Gastroesophageal sphincter (tissue), 3 donors: Measurements from ENCODE around the gene JMY.

Source experiments
- CTCF ChIP-seq, 4 experiments: fragments of 200-600 bp in 2 of 4; fragments of 450-650 bp in 2 of 4; sonication (generic) in 1 of 4; IDR thresholded peaks; one replicate each; pipeline ENCODE4 v1.5.1; 2017 to 2019; ENCODE audit warnings: antibody characterized with exemption in 4 of 4, mild to moderate bottlenecking in 2 of 4, moderate library complexity in 2 of 4
- POLR2A ChIP-seq, 2 donors: fragments of 450-650 bp; IDR thresholded peaks; one replicate each; pipeline ENCODE4 v1.6.1; 2017; ENCODE audit warnings: antibody characterized with exemption in 2 of 2, mild to moderate bottlenecking in 2 of 2, moderate library complexity in 1 of 2
- POLR2AphosphoS5 ChIP-seq: sonication (generic); formaldehyde crosslinking; IDR thresholded peaks from one replicate; pipeline ENCODE4 v1.6.1; 2017; ENCODE audit warnings: antibody characterized with exemption

- TF ChIP-seq CTCF (IDR thresholded peaks at IDR 0.05) (no peak), POLR2A (IDR thresholded peaks at IDR 0.05) (no peak), POLR2AphosphoS5 (no peak)
These were observed 66.5 kb downstream of the JMY start for GRCh38 chr5:79302454-79302853.
